GM12878 (cell line): ENCODE data around the gene AEN. TPM values are rescaled to one million over a fixed set of nuclear protein-coding genes. Genes with fewer than 3 reads are reported as not detected.

Source experiments
- ATAC-seq: fragments of 200-7000 bp; cut with Tn5 transposase; 3 replicates; pipeline ENCODE4 v1.9.1; 2020; ENCODE audit warnings: mild to moderate bottlenecking, moderate library complexity
- BruUV-seq: library from RNA; stranded (reverse); fragments of 400-500 nt; replicated peaks from 2 replicates; lab custom pipeline; 2021; lab: Mats Ljungman, UMichigan
- CTCF ChIA-PET: fragments of 300-600 bp; sonication (Branson Sonifier 250); formaldehyde crosslinking; extraction: SDS; loops from one replicate; lab custom pipeline; 2021; ENCODE audit warnings: inconsistent platforms; lab: Yijun Ruan, JAX
- POLR2A ChIA-PET: fragments of 350-600 bp; formaldehyde crosslinking; extraction: SDS; loops from one replicate; lab custom pipeline; 2021; ENCODE audit warnings: inconsistent platforms; lab: Charles Lee
- RAD21 ChIA-PET: fragments of 300-600 bp; sonication (Branson Sonifier 250); formaldehyde crosslinking; loops from one replicate; lab custom pipeline; 2023; ENCODE audit warnings: antibody characterized with exemption; ENCODE audit not compliant: unreplicated experiment; lab: Charles Lee
- SMC1A ChIA-PET: fragments of 300-600 bp; sonication (Branson Sonifier 250); formaldehyde crosslinking; loops from one replicate; lab custom pipeline; 2023; ENCODE audit not compliant: unreplicated experiment, uncharacterized antibody; lab: Charles Lee
- DNase-seq: peaks from one replicate; pipeline ENCODE4 v3.0.0-alpha.2; 2011; ENCODE audit warnings: low read depth, low spot score
- FAIRE-seq: peaks from 3 replicates; lab custom pipeline; 2011; peaks lifted over from hg19 to GRCh38; lab: Jason Lieb, UNC
- H2AFZ ChIP-seq: 2 replicates; pipeline ENCODE4 v1.6.0; 2011; ENCODE audit warnings: low read depth, low read length, control low read depth; ENCODE audit not compliant: control insufficient read depth
- H3K27ac ChIP-seq: 2 replicates; pipeline ENCODE4 v1.5.1; 2011; ENCODE audit warnings: control low read depth; ENCODE audit not compliant: control insufficient read depth, insufficient read depth
- H3K27me3 ChIP-seq, 2 experiments: replicated peaks in 1 of 2; 2 replicates each; pipeline versions ENCODE4 v1.6.0 to v1.6.1; 2011; ENCODE audit warnings: low read length in 1 of 2; ENCODE audit not compliant: control insufficient read depth in 2 of 2, insufficient read depth in 2 of 2
- H3K36me3 ChIP-seq, 2 experiments: 2 replicates each; pipeline ENCODE4 v1.5.1; 2011; ENCODE audit warnings: low read length in 1 of 2; ENCODE audit not compliant: control insufficient read depth in 2 of 2, insufficient read depth in 2 of 2
- H3K4me1 ChIP-seq: 2 replicates; pipeline ENCODE4 v1.6.1; 2011; ENCODE audit warnings: mild to moderate bottlenecking, low read length, moderate library complexity, mixed read lengths; ENCODE audit not compliant: control insufficient read depth, insufficient read depth
- H3K4me2 ChIP-seq: 2 replicates; pipeline ENCODE4 v1.6.0; 2011; ENCODE audit warnings: control low read depth; ENCODE audit not compliant: control insufficient read depth, insufficient read depth
- H3K4me3 ChIP-seq: fragments of 200-600 bp; sonication (generic); 2 replicates; pipeline ENCODE4 v1.5.1; 2016
- H3K79me2 ChIP-seq: 2 replicates; pipeline ENCODE4 v1.6.0; 2011; ENCODE audit warnings: low read length; ENCODE audit not compliant: control insufficient read depth, insufficient read depth
- H3K9ac ChIP-seq: 2 replicates; pipeline ENCODE4 v1.8.0; 2011; ENCODE audit warnings: low read length, control low read depth, mixed read lengths; ENCODE audit not compliant: control insufficient read depth, insufficient read depth
- H3K9me3 ChIP-seq: replicated peaks from 3 replicates; pipeline ENCODE4 v1.5.1; 2011; ENCODE audit warnings: mild to moderate bottlenecking, low read length; ENCODE audit not compliant: control insufficient read depth, insufficient read depth
- H4K20me1 ChIP-seq: 2 replicates; pipeline ENCODE4 v1.6.0; 2011; ENCODE audit not compliant: control insufficient read depth, insufficient read depth
- CBX3 ChIP-seq: fragments of 200-600 bp; sonication (generic); IDR thresholded peaks from 2 replicates; pipeline ENCODE4 v1.6.1; 2016; ENCODE audit warnings: low read depth, borderline replicate concordance
- CEBPB ChIP-seq, 2 experiments: fragments of 150-350 bp in 1 of 2; IDR thresholded peaks; 2 replicates each; pipeline ENCODE4 v1.6.1; 2012 to 2014; ENCODE audit warnings: low read depth in 2 of 2, low read length in 2 of 2, borderline replicate concordance in 1 of 2, inconsistent platforms in 1 of 2
- CUX1 ChIP-seq: IDR thresholded peaks from 2 replicates; pipeline ENCODE4 v1.6.1; 2012; ENCODE audit warnings: improper control_type of control experiment, low read depth, low read length; ENCODE audit not compliant: insufficient replicate concordance
- E2F4 ChIP-seq: IDR thresholded peaks from 2 replicates; pipeline ENCODE4 v1.6.1; 2012; ENCODE audit warnings: low read depth, low read length, improper control_type of control experiment
- FOXM1 ChIP-seq: IDR thresholded peaks from 2 replicates; pipeline ENCODE4 v1.6.1; 2012; ENCODE audit warnings: low read depth, mild to moderate bottlenecking, inconsistent platforms, low read length, moderate library complexity
- IKZF2 ChIP-seq, 2 experiments: fragments of 450-650 bp; IDR thresholded peaks; 2 replicates each; pipeline ENCODE4 v1.6.1; 2017; ENCODE audit warnings: mild to moderate bottlenecking in 2 of 2, moderate library complexity in 2 of 2
- JUND ChIP-seq: IDR thresholded peaks from 2 replicates; pipeline ENCODE4 v1.6.1; 2012; ENCODE audit warnings: low read depth, mild to moderate bottlenecking, low read length, improper control_type of control experiment, moderate library complexity
- NFYB ChIP-seq: IDR thresholded peaks from 2 replicates; pipeline ENCODE4 v1.6.1; 2011; ENCODE audit warnings: low read depth, mild to moderate bottlenecking, low read length, improper control_type of control experiment, moderate library complexity; ENCODE audit not compliant: insufficient read depth
- PAX5 ChIP-seq: IDR thresholded peaks from 2 replicates; pipeline ENCODE4 v1.6.1; 2011; ENCODE audit warnings: low read depth, low read length, borderline replicate concordance
- RAD51 ChIP-seq: fragments of 450-650 bp; IDR thresholded peaks from 2 replicates; pipeline ENCODE4 v1.6.1; 2016; ENCODE audit warnings: moderate library complexity, mild to moderate bottlenecking, inconsistent platforms
- RELB ChIP-seq: fragments of 450-650 bp; IDR thresholded peaks from 2 replicates; pipeline ENCODE4 v1.6.1; 2017; ENCODE audit warnings: low read depth, mild to moderate bottlenecking, moderate library complexity
- TBL1XR1 ChIP-seq: IDR thresholded peaks from 2 replicates; pipeline ENCODE4 v1.6.1; 2012; ENCODE audit warnings: low read depth, low read length, improper control_type of control experiment
- TCF3 ChIP-seq: IDR thresholded peaks from 2 replicates; pipeline ENCODE4 v1.6.1; 2012; ENCODE audit warnings: low read depth, mild to moderate bottlenecking, low read length, borderline replicate concordance; ENCODE audit not compliant: insufficient read depth
- WGBS: methylation state at CpG from one replicate; pipeline ENCODE4 v1.1.6; 2016; ENCODE audit warnings: low lambda C conversion rate; ENCODE audit not compliant: insufficient replicate concordance, insufficient coverage; ENCODE audit errors: missing lambda C conversion rate; 5-methylcytosine and 5-hydroxymethylcytosine counted together
- in situ Hi-C: fragments of 300-500 bp; cut with MboI; formaldehyde crosslinking; loops from 9 replicates; pipeline ENCODE4 v1.14.3; 2018; ENCODE audit warnings: mixed read lengths
- intact Hi-C: fragments of 100-400 bp; cut with micrococcal nuclease; formaldehyde crosslinking; loops from one replicate; pipeline ENCODE4 v1.14.2; 2022; ENCODE audit not compliant: unreplicated experiment
- polyA plus RNA-seq, 11 experiments: library from polyadenylated mRNA; depleted of rRNA in 4 of 11; unstranded in 6 of 11; stranded (reverse) in 5 of 11; fragments of >200 nt; fragmentation: Nextera tagmentation in 4 of 11; fragmentation: Illumina TruSeq in 1 of 11; extraction: Ambion mirVana in 4 of 11; extraction: Trizol in 1 of 11; gene quantifications; 1 replicate in 1 of 11; 2 replicates in 10 of 11; pipeline versions ENCODE4 v1.2.1 to v1.2.3, GENCODE V29; 2011 to 2016; ENCODE audit warnings: inconsistent platforms in 2 of 11, missing spikeins in 2 of 11, low read depth in 1 of 11
- total RNA-seq, 4 experiments: library from RNA; depleted of rRNA in 3 of 4; stranded (reverse); fragments of >200 nt in 3 of 4; fragmentation: Illumina TruSeq in 1 of 4; extraction: Trizol in 1 of 4; gene quantifications; 2 replicates each; pipeline versions ENCODE4 v1.2.1 to v1.2.3, GENCODE V29; 2013 to 2021

The AEN gene
- total and polyA plus RNA-seq, 10 of the 15 experiments (the other 5 are each of a cell fraction or from before 2014, with no cell fraction given) = 11.7 to 81.2 (median 53.7) TPM

- BruUV-seq = no TSS peak
- no peaks in the 10 kb centered on the region for H3K27me3 ChIP-seq
- ChIA-PET CTCF (interaction anchor here (0.6 to 1.9 kb wide), 10 partner anchors 9 to 536 kb away, joined by 3 to 7 read pairs (median 4); partner anchors contain the start of genes MRPL46 and MRPS11), POLR2A (interaction anchor here (0.8 to 2.2 kb wide), 4 partner anchors 17 to 171 kb away, joined by 3 to 10 read pairs (median 6); partner anchors contain the start of genes MRPL46 and MRPS11), RAD21 (interaction anchor here (0.6 to 1.9 kb wide), 7 partner anchors 19 to 430 kb away, joined by 3 to 12 read pairs (median 4); no protein-coding TSS in a partner anchor), SMC1A (interaction anchor here (0.6 to 2.4 kb wide), 11 partner anchors 10 to 635 kb away, joined by 3 to 43 read pairs (median 6); no protein-coding TSS in a partner anchor)
- peak; percentile 96 for FAIRE-seq
- H3K4me1 ChIP-seq = peaks cover 69% of the 10 kb centered on the region
- DNase-seq = peak; percentile 93
- H3K27ac ChIP-seq = peak within 1 kb of the TSS; percentile 99
- peaks cover 2 to 4% of the 10 kb centered on the region in 2 experiments for H3K36me3 ChIP-seq
- no peaks in the 10 kb centered on the region for H3K9me3 ChIP-seq
- in situ Hi-C loops = no loop called here
- intact Hi-C loops = no loop called here
- under 1% methylated on average over 24 of the region's 27 CpGs for WGBS
- peak within 1 kb of the TSS; percentile 98 for H3K9ac ChIP-seq
- peaks cover 42% of the 10 kb centered on the region for H3K79me2 ChIP-seq
- no peak within 1 kb of the TSS; the same call in 1 of the 2 replicates for H2AFZ ChIP-seq
- H4K20me1 ChIP-seq = no peaks in the 10 kb centered on the region
- peak within 1 kb of the TSS; percentile 89 for H3K4me2 ChIP-seq
- peak; percentile 78 for ATAC-seq
- H3K4me3 ChIP-seq = peak within 1 kb of the TSS; percentile 89
- TF ChIP-seq PAX5 (peak; percentile 71), JUND (peak; percentile 95), NFYB (no peak), TCF3 (peak; percentile 98), RAD51 (peak; percentile 92), E2F4 (peak; percentile 37; the same call in 1 of the 2 replicates), CBX3 (no peak), TBL1XR1 (peak; percentile 90), CUX1 (no peak), CEBPB (IDR thresholded peaks at IDR 0.05; ENCODE audit: borderline replicate concordance in 1 of 2, low read depth in 2 of 2, low read length in 2 of 2) (peak in 1 of 2 experiments; percentile 95; a peak in 2 of 4 replicates), FOXM1 (0 out of 2 replicates have a peak, but pooled peaks have one; percentile 77), IKZF2 (IDR thresholded peaks at IDR 0.05) (peak; percentile 90 to 93), RELB (peak; percentile 84)
Measured at GRCh38 chr15:88638626-88639372, 17.7 kb downstream of the AEN start, which contains the start of gene ISG20. TSS of gene ISG20 (plus strand) at chr15:88639016. CDS start at chr15:88639367, 351 bp downstream.
